ENCODE measurements around the gene PFDN1.

Gene PFDN1

GRCh38 chr5:140258873-140259272 lies 44.0 kb downstream of the PFDN1 start:
- DNase-seq (ENCODE audit: low spot score), result no peak

DNA sequence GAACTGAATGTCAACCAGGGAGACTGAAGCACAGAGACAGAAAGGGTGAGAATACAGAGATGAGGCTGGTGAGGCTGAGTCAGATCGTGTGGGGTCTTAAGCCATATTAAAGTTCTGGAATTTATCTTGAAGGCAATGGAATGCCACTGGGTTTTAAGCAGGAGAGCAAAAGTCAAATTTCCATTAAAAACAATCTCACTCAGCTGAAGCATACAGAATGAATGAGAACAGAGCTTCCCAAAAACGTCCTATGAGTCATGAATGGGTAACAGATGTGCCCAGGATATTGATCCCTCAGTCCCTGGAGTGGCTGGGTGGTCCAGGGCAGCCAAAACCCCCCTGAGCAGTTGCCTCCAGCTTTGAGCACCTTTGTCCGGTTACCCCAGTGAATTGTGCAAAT lies 44.9 kb downstream of the PFDN1 start:
- DNase-seq (ENCODE audit: low spot score), result no peak

- no peak for DNase-seq (ENCODE audit: low spot score)
These were observed 46.2 kb downstream of the PFDN1 start for GRCh38 chr5:140256726-140257125.

DNA sequence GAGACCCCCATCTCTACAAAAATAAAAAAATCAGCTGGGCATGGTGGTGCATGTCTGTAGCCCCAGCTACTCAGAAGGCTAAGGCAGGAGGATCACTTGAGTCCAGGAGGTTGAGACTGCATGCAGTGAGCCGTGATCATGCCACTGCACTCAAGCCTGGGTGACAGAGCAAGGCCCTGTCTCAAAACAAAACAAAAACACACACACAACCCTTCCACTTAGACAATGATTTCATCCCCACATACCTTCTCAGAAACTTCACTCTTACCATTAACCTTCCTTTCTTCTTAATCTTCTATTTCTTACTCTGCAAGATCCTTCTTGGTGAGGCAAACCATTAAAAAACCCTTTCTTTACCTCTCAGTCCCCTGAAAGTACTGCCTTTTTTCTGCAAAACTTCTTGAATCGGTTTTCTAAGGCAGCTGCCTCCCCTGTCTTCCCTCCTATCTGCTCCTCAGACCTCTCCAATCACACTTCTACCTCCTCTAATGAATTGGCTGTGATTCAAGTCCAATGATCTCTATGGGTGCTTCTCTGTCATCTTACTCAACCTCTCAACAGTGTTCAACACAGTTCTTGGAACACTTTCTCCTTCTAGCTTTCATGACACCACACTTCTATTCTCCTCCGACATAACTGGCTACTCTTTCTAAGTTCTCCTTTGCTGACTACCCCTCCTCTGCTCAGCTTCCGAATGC lies 47.3 kb downstream of the PFDN1 start:
- no peak for DNase-seq (ENCODE audit: low spot score)

DNA sequence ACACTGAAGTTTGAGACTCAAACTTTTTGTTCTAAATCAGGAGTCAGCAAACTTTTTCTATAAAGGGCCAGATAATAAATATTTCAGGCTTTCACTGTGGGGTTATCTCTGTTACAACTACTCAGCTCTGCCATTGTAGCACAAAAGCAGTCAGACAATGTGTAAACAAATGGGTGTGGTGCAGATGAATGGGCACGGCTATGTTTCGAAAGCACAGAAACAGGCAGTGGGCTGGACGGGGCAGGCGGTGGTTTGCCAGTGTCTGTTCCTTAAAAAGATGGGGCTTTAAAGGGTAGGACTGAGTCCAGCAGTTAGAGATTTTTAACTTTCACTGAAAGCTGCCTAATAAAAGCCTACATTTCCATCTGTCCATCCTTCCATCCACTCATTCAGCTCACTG lies 48.9 kb downstream of the PFDN1 start:
- no peak for DNase-seq (ENCODE audit: low spot score)

- DNase-seq (ENCODE audit: low spot score), result no peak
These were observed 50.3 kb downstream of the PFDN1 start for GRCh38 chr5:140252470-140253126.

GRCh38 chr5:140251527-140251973 lies 51.4 kb downstream of the PFDN1 start:
- DNase-seq (ENCODE audit: low spot score), result no peak

DNA sequence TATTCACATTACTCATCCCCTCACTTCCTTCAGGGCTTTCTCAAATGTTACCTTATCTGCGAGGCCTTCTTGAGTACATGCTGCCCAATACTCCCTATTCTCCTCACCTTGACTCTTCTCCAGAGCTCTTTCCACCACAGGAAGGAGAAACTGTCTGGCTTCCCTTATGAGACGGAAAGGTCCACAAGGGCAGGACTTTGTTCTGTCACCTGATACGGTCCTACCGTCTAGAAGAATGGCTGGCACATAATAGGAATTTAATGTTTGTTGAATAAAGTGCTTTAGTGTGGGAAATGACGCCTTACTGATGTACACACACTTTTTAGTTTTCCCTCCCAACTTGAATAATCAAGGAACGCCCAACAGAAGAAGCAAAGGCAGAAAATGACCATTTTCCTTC lies 52.5 kb downstream of the PFDN1 start:
- DNase-seq (ENCODE audit: low spot score), result no peak

- DNase-seq (ENCODE audit: low spot score), result no peak
These were observed 53.4 kb downstream of the PFDN1 start for GRCh38 chr5:140249536-140249935.

DNA sequence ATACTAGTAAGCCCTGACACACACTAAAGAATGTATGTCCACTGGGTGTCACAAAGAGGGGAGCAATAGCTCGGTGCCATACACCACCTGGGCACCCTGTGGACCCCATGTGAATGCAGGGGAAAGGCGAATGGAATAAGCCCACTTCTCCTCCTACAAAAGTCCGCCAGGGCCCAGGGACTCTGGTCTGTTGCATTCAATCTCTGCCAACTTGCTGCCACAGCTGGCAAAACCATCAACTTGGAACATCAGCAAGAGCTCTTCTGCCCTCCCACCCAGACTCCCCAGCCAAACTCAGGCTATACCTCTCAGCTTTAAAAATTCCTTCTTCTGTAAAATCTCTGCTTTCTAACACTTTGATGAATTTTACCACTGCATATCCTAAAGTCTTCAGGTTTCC lies 54.5 kb downstream of the PFDN1 start:
- no peak for DNase-seq (ENCODE audit: low spot score)

DNA sequence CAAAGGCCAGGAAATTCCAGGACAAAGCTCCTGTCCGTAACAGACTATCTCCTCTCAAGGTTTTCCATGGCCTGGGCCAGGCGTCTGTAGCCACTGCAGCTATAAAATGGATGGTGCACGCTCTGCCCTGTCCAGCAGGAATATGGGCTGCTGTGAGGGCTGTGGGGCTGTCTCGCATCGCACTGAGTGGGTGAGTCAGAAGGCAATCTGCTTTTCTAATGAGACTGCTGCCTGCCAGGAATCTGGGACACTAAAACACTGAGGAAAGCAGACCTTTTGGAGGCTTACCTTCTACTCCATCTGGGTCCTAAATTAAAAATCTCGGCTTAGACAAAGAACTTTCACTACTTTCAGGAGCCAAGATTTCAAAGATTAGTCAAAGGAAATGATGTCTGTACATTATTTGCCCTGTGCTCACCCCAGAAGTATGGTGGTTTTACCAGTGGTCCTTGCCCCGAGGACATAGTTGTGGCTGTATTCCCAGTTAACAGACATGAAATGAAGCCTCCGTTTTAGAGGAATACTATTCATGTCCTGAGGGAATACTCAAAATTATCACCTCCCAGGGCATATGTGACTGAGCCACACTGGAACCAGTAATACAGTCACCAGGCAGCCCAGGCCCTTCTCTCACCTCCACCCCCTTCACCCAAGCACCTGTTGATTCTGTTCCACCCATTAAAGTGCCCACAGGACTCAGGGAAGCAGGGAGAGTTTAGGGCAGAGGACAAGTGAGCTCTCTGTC lies 56.4 kb downstream of the PFDN1 start:
- no peak for DNase-seq (ENCODE audit: low spot score)

- no peak for DNase-seq (ENCODE audit: low spot score)
These were observed 57.0 kb downstream of the PFDN1 start for GRCh38 chr5:140245926-140246325.

- no peak for DNase-seq (ENCODE audit: low spot score)
These were observed 57.6 kb downstream of the PFDN1 start for GRCh38 chr5:140245341-140245740.

DNA sequence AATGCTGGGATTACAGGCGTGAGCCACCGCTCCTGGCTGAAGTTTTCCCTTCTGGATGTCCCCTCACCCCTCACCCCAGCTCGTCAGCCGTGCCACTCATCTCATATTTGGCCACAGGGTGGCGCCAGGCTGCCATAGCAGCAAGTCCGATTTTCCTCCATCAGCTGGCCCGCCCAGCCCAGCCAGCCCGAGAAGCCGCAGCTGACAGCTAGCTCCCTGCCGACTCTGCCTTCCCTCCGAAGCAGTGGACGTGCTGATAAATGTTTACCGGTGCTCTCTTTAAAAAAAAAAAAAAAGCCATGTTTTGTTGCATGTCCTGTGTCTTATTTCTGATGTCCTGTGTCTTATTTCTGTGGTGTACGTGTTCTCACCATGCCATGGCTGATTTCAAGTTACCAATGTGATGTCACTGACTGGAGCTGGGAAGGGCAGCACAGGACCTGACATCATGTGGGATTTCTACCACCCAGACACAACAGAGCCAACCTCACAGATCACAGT lies 58.3 kb downstream of the PFDN1 start:
- DNase-seq (ENCODE audit: low spot score), result peak; percentile 89

GRCh38 chr5:140243706-140244250 lies 59.1 kb downstream of the PFDN1 start:
- DNase-seq (ENCODE audit: low spot score), result no peak

DNA sequence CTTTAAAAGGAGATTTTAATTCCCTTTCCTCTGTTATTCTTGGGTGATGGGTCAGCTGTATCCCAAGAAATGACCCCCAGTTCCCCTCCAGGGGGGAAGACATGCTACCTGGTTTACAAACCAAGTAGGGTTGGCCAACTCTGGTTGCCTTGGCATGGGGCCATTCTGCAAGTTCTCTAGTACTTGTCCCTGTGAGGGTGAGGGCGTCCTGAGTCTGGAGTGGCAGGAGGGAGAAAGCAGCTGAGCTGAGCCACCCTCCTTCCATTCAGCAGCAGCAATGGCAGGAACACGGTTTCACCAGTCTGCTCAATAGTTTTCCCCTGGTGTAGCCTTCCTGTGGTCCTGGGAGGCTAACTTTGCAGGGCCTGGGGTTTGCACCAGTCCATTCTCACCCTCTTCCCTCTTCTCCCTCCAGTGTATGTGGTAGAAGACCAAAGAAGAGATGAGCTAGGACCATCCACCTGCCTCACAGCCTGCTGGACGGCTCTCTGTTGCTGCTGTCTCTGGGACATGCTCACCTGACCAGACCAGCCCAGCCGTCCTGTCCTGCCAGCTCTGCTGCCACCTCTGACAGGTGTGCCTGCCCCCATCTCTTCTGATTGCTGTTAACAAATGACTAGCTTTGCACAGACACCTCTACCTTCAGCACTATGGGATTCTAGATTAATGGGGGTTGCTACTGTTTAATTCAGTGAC lies 59.9 kb downstream of the PFDN1 start:
- DNase-seq (ENCODE audit: low spot score), result no peak

- no peak for DNase-seq (ENCODE audit: low spot score)
These were observed 60.8 kb downstream of the PFDN1 start for GRCh38 chr5:140242099-140242498.

- peak; percentile 75 for DNase-seq (ENCODE audit: low spot score)
These were observed 61.8 kb downstream of the PFDN1 start for GRCh38 chr5:140240987-140241706.

DNA sequence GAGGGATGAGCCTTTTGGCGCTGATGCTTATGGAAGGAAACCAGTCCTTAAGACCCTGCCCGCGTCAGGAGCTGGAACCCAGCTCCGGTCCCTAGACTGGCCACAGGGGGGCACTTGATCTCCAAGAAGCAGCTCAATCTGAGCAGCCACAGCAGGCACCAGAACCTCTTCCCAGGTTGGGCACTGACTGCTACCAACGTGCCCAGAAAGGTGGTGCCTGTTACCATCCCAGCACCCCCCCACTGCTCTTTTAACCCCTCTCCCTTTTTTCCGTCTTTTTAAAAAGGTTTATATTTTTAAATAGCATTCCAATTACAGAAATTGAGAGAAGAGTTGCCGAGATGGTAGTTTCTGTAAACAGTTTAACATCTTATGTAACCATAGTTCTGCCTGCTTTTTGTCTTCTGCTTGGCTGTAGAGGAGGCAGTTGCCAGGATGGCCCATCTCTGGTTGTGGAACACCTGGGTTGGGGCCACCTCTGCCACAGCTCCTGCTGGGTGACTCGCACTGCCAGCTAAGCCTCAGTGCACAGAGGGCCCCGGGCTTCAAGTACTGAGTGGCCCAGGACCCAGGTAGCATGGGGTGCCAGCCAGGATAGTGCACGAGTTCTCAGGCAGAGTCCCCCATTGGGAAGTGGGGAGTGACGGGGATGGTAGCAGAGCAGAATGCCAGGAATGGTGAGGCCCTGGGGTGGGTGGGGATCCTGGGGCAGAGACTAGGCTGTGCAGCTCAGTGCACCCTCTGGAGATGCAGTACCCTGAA lies 62.8 kb downstream of the PFDN1 start:
- DNase-seq (ENCODE audit: low spot score), result no peak

- no peak for DNase-seq (ENCODE audit: low spot score)
These were observed 63.4 kb downstream of the PFDN1 start for GRCh38 chr5:140239461-140239860.

GRCh38 chr5:140238756-140239155 lies 64.1 kb downstream of the PFDN1 start:
- DNase-seq (ENCODE audit: low spot score), result no peak
